GM12878 (cell line): Measurements from ENCODE around the gene FIG4. TPM values are rescaled to one million over a fixed set of nuclear protein-coding genes. Genes with fewer than 3 reads are reported as not detected.

ENCODE experiments used
- ATAC-seq: fragments of 200-7000 bp; cut with Tn5 transposase; 3 replicates; pipeline ENCODE4 v1.9.1; 2020; ENCODE audit warnings: mild to moderate bottlenecking, moderate library complexity
- BruUV-seq: library from RNA; stranded (reverse); fragments of 400-500 nt; replicated peaks from 2 replicates; lab custom pipeline; 2021; lab: Mats Ljungman, UMichigan
- CTCF ChIA-PET: fragments of 300-600 bp; sonication (Branson Sonifier 250); formaldehyde crosslinking; extraction: SDS; loops from one replicate; lab custom pipeline; 2021; ENCODE audit warnings: inconsistent platforms; lab: Yijun Ruan, JAX
- POLR2A ChIA-PET: fragments of 350-600 bp; formaldehyde crosslinking; extraction: SDS; loops from one replicate; lab custom pipeline; 2021; ENCODE audit warnings: inconsistent platforms; lab: Charles Lee
- RAD21 ChIA-PET: fragments of 300-600 bp; sonication (Branson Sonifier 250); formaldehyde crosslinking; loops from one replicate; lab custom pipeline; 2023; ENCODE audit warnings: antibody characterized with exemption; ENCODE audit not compliant: unreplicated experiment; lab: Charles Lee
- SMC1A ChIA-PET: fragments of 300-600 bp; sonication (Branson Sonifier 250); formaldehyde crosslinking; loops from one replicate; lab custom pipeline; 2023; ENCODE audit not compliant: unreplicated experiment, uncharacterized antibody; lab: Charles Lee
- DNase-seq: peaks from one replicate; pipeline ENCODE4 v3.0.0-alpha.2; 2011; ENCODE audit warnings: low read depth, low spot score
- FAIRE-seq: peaks from 3 replicates; lab custom pipeline; 2011; peaks lifted over from hg19 to GRCh38; lab: Jason Lieb, UNC
- H2AFZ ChIP-seq: 2 replicates; pipeline ENCODE4 v1.6.0; 2011; ENCODE audit warnings: low read depth, low read length, control low read depth; ENCODE audit not compliant: control insufficient read depth
- H3K27ac ChIP-seq: 2 replicates; pipeline ENCODE4 v1.5.1; 2011; ENCODE audit warnings: control low read depth; ENCODE audit not compliant: control insufficient read depth, insufficient read depth
- H3K27me3 ChIP-seq, 2 experiments: replicated peaks in 1 of 2; 2 replicates each; pipeline versions ENCODE4 v1.6.0 to v1.6.1; 2011; ENCODE audit warnings: low read length in 1 of 2; ENCODE audit not compliant: control insufficient read depth in 2 of 2, insufficient read depth in 2 of 2
- H3K36me3 ChIP-seq, 2 experiments: 2 replicates each; pipeline ENCODE4 v1.5.1; 2011; ENCODE audit warnings: low read length in 1 of 2; ENCODE audit not compliant: control insufficient read depth in 2 of 2, insufficient read depth in 2 of 2
- H3K4me1 ChIP-seq: 2 replicates; pipeline ENCODE4 v1.6.1; 2011; ENCODE audit warnings: mild to moderate bottlenecking, low read length, moderate library complexity, mixed read lengths; ENCODE audit not compliant: control insufficient read depth, insufficient read depth
- H3K4me2 ChIP-seq: 2 replicates; pipeline ENCODE4 v1.6.0; 2011; ENCODE audit warnings: control low read depth; ENCODE audit not compliant: control insufficient read depth, insufficient read depth
- H3K4me3 ChIP-seq: fragments of 200-600 bp; sonication (generic); 2 replicates; pipeline ENCODE4 v1.5.1; 2016
- H3K79me2 ChIP-seq: 2 replicates; pipeline ENCODE4 v1.6.0; 2011; ENCODE audit warnings: low read length; ENCODE audit not compliant: control insufficient read depth, insufficient read depth
- H3K9ac ChIP-seq: 2 replicates; pipeline ENCODE4 v1.8.0; 2011; ENCODE audit warnings: low read length, control low read depth, mixed read lengths; ENCODE audit not compliant: control insufficient read depth, insufficient read depth
- H3K9me3 ChIP-seq: replicated peaks from 3 replicates; pipeline ENCODE4 v1.5.1; 2011; ENCODE audit warnings: mild to moderate bottlenecking, low read length; ENCODE audit not compliant: control insufficient read depth, insufficient read depth
- H4K20me1 ChIP-seq: 2 replicates; pipeline ENCODE4 v1.6.0; 2011; ENCODE audit not compliant: control insufficient read depth, insufficient read depth
- EED ChIP-seq: sonication (generic); IDR thresholded peaks from 2 replicates; pipeline ENCODE4 v1.6.1; 2016; ENCODE audit warnings: antibody characterized with exemption, low read depth
- ETV6 ChIP-seq, 2 experiments: fragments of 450-650 bp in 1 of 2; IDR thresholded peaks in 1 of 2; conservative IDR thresholded peaks in 1 of 2; 2 replicates each; pipeline ENCODE4 v1.6.1; 2014; ENCODE audit warnings: antibody characterized with exemption in 1 of 2, borderline replicate concordance in 1 of 2, low read depth in 1 of 2, mild to moderate bottlenecking in 1 of 2, moderate library complexity in 1 of 2
- MEF2A ChIP-seq: IDR thresholded peaks from 2 replicates; pipeline ENCODE4 v1.6.1; 2011; ENCODE audit warnings: low read depth, mild to moderate bottlenecking, low read length, moderate library complexity; ENCODE audit not compliant: insufficient read depth
- NFIC ChIP-seq: IDR thresholded peaks from 2 replicates; pipeline ENCODE4 v1.6.1; 2012; ENCODE audit warnings: low read depth, mild to moderate bottlenecking, inconsistent platforms, low read length, moderate library complexity
- NR2C1 ChIP-seq: fragments of 450-650 bp; IDR thresholded peaks from 2 replicates; pipeline ENCODE4 v1.6.1; 2017; ENCODE audit warnings: antibody characterized with exemption, mild to moderate bottlenecking, moderate library complexity
- PAX5 ChIP-seq: IDR thresholded peaks from 2 replicates; pipeline ENCODE4 v1.6.1; 2011; ENCODE audit warnings: low read depth, low read length, borderline replicate concordance
- RELA ChIP-seq: fragments of 450-650 bp; IDR thresholded peaks from 2 replicates; pipeline ENCODE4 v1.8.0; 2014; ENCODE audit warnings: borderline replicate concordance; ENCODE audit not compliant: partially characterized antibody
- SPI1 ChIP-seq: IDR thresholded peaks from 2 replicates; pipeline ENCODE4 v1.6.1; 2011; ENCODE audit warnings: low read depth, mild to moderate bottlenecking, low read length, moderate library complexity, borderline replicate concordance; ENCODE audit not compliant: insufficient read depth
- WRNIP1 ChIP-seq: IDR thresholded peaks from 2 replicates; pipeline ENCODE4 v1.6.1; 2011; ENCODE audit warnings: low read depth, low read length, improper control_type of control experiment, borderline replicate concordance
- WGBS: methylation state at CpG from one replicate; pipeline ENCODE4 v1.1.6; 2016; ENCODE audit warnings: low lambda C conversion rate; ENCODE audit not compliant: insufficient replicate concordance, insufficient coverage; ENCODE audit errors: missing lambda C conversion rate; 5-methylcytosine and 5-hydroxymethylcytosine counted together
- in situ Hi-C: fragments of 300-500 bp; cut with MboI; formaldehyde crosslinking; loops from 9 replicates; pipeline ENCODE4 v1.14.3; 2018; ENCODE audit warnings: mixed read lengths
- intact Hi-C: fragments of 100-400 bp; cut with micrococcal nuclease; formaldehyde crosslinking; loops from one replicate; pipeline ENCODE4 v1.14.2; 2022; ENCODE audit not compliant: unreplicated experiment
- polyA plus RNA-seq, 11 experiments: library from polyadenylated mRNA; depleted of rRNA in 4 of 11; unstranded in 6 of 11; stranded (reverse) in 5 of 11; fragments of >200 nt; fragmentation: Nextera tagmentation in 4 of 11; fragmentation: Illumina TruSeq in 1 of 11; extraction: Ambion mirVana in 4 of 11; extraction: Trizol in 1 of 11; gene quantifications; 1 replicate in 1 of 11; 2 replicates in 10 of 11; pipeline versions ENCODE4 v1.2.1 to v1.2.3, GENCODE V29; 2011 to 2016; ENCODE audit warnings: inconsistent platforms in 2 of 11, missing spikeins in 2 of 11, low read depth in 1 of 11
- total RNA-seq, 4 experiments: library from RNA; depleted of rRNA in 3 of 4; stranded (reverse); fragments of >200 nt in 3 of 4; fragmentation: Illumina TruSeq in 1 of 4; extraction: Trizol in 1 of 4; gene quantifications; 2 replicates each; pipeline versions ENCODE4 v1.2.1 to v1.2.3, GENCODE V29; 2013 to 2021
- TF ChIP-seq, protein P1 (sequence below): fragments of 450-650 bp; conservative IDR thresholded peaks from 2 replicates; pipeline ENCODE4 v1.6.1; 2017; ENCODE audit warnings: mild to moderate bottlenecking, moderate library complexity

Gene FIG4
- total and polyA plus RNA-seq, 10 of the 15 experiments (the other 5 are each of a cell fraction or from before 2014, with no cell fraction given), result 3.8 to 23.2 (median 11.8) TPM

- no TSS peak for BruUV-seq
Observed at GRCh38 chr6:109820706-109821350, 129.7 kb downstream of the FIG4 start.

More at GRCh38 chr6:109820706-109821350, 129.7 kb downstream of the FIG4 start:
- ChIA-PET CTCF (interaction anchor here (0.8 kb wide), 1 partner anchor 48 kb away, joined by 3 read pairs; no protein-coding TSS in a partner anchor), RAD21 (no interaction called here), SMC1A (no interaction called here), POLR2A (no interaction called here)
- ATAC-seq (peak; percentile 73), FAIRE-seq (no peak), DNase-seq (peak; percentile 32)
- TF ChIP-seq ETV6 (conservative IDR thresholded peaks at IDR 0.05 in 1 of 2, IDR thresholded peaks at IDR 0.05 in 1 of 2; ENCODE audit: borderline replicate concordance in 1 of 2, low read depth in 1 of 2) (peak in 1 of 2 experiments; percentile 64; a peak in 1 of 4 replicates), MEF2A (peak; percentile 84), RELA (no peak), NR2C1 (no peak), WRNIP1 (no peak), PAX5 (peak; percentile 42; the same call in 1 of the 2 replicates), NFIC (peak; percentile 30; the same call in 1 of the 2 replicates), EED (peak; percentile 46; the same call in 1 of the 2 replicates), SPI1 (peak; percentile 42; the same call in 1 of the 2 replicates)
- TF ChIP-seq, protein P1, sequence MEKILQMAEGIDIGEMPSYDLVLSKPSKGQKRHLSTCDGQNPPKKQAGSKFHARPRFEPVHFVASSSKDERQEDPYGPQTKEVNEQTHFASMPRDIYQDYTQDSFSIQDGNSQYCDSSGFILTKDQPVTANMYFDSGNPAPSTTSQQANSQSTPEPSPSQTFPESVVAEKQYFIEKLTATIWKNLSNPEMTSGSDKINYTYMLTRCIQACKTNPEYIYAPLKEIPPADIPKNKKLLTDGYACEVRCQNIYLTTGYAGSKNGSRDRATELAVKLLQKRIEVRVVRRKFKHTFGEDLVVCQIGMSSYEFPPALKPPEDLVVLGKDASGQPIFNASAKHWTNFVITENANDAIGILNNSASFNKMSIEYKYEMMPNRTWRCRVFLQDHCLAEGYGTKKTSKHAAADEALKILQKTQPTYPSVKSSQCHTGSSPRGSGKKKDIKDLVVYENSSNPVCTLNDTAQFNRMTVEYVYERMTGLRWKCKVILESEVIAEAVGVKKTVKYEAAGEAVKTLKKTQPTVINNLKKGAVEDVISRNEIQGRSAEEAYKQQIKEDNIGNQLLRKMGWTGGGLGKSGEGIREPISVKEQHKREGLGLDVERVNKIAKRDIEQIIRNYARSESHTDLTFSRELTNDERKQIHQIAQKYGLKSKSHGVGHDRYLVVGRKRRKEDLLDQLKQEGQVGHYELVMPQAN, result no peak
- Histone ChIP-seq H3K4me1 (peaks cover 17% of the 10 kb centered on the region), H3K27me3 (no peaks in the 10 kb centered on the region), H3K27ac (peak overlapping the region; percentile 9; the same call in 1 of the 2 replicates), H3K4me2 (peak overlapping the region; percentile 83), H3K36me3 (no peaks in the 10 kb centered on the region), H3K79me2 (no peaks in the 10 kb centered on the region), H2AFZ (no peak overlapping the region), H3K9ac (no peak overlapping the region), H3K4me3 (0 out of 2 replicates have a peak overlapping the region, but pooled peaks have one; percentile 14), H4K20me1 (no peaks in the 10 kb centered on the region), H3K9me3 (no peaks in the 10 kb centered on the region)
- 0% methylated on average over 4 of the region's 4 CpGs for WGBS
- in situ Hi-C loops (no loop called here), intact Hi-C loops (no loop called here)
